ENCODE data around the gene SP100.

The SP100 gene

GRCh38 chr2:230444832-230445231 lies 28.8 kb downstream of the SP100 start:
- Histone ChIP-seq H3K4me2 (ENCODE audit: low read depth, low read length, poor library complexity, severe bottlenecking) (no peak overlapping the region), H3K9me2 (replicated peaks; ENCODE audit: low read depth, low read length) (no peaks in the 10 kb centered on the region), H3K9ac (ENCODE audit: low read depth, low read length, poor library complexity, severe bottlenecking) (no peak overlapping the region), H2AFZ (ENCODE audit: low read length) (no peak overlapping the region), H3K36me3 (ENCODE audit: insufficient read depth, low read length) (peaks cover 65% of the 10 kb centered on the region), H3K4me1 (ENCODE audit: insufficient read depth, low read length, poor library complexity, severe bottlenecking) (peaks cover 27% of the 10 kb centered on the region), H3K9me3 (ENCODE audit: insufficient read depth, low read depth, low read length) (no peaks in the 10 kb centered on the region), H3K27me3 (ENCODE audit: insufficient read depth, low read length, poor library complexity, severe bottlenecking) (no peaks in the 10 kb centered on the region), H4K20me1 (ENCODE audit: insufficient read depth, low read length, poor library complexity, severe bottlenecking) (peaks cover 6% of the 10 kb centered on the region), H3F3A (ENCODE audit: low read depth) (0 out of 2 replicates have a peak, but pooled peaks cover 3% of the 10 kb centered on the region), H3K4me3 (ENCODE audit: low read length, poor library complexity, severe bottlenecking) (no peak overlapping the region), H3K79me2 (ENCODE audit: insufficient read depth, low read length) (peaks cover 11% of the 10 kb centered on the region)
- no peak for TF ChIP-seq EZH2phosphoT487 (IDR thresholded peaks at IDR 0.05; ENCODE audit: borderline replicate concordance)
- TF ChIP-seq, protein P1, sequence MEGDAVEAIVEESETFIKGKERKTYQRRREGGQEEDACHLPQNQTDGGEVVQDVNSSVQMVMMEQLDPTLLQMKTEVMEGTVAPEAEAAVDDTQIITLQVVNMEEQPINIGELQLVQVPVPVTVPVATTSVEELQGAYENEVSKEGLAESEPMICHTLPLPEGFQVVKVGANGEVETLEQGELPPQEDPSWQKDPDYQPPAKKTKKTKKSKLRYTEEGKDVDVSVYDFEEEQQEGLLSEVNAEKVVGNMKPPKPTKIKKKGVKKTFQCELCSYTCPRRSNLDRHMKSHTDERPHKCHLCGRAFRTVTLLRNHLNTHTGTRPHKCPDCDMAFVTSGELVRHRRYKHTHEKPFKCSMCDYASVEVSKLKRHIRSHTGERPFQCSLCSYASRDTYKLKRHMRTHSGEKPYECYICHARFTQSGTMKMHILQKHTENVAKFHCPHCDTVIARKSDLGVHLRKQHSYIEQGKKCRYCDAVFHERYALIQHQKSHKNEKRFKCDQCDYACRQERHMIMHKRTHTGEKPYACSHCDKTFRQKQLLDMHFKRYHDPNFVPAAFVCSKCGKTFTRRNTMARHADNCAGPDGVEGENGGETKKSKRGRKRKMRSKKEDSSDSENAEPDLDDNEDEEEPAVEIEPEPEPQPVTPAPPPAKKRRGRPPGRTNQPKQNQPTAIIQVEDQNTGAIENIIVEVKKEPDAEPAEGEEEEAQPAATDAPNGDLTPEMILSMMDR (conservative IDR thresholded peaks at IDR 0.05; ENCODE audit: low read length), result no peak

GRCh38 chr2:230447036-230447435 lies 31.0 kb downstream of the SP100 start:
- Histone ChIP-seq H3K4me1 (ENCODE audit: insufficient read depth, low read length, poor library complexity, severe bottlenecking) (peaks cover 10% of the 10 kb centered on the region), H3K9me2 (replicated peaks; ENCODE audit: low read depth, low read length) (no peaks in the 10 kb centered on the region), H3K4me3 (ENCODE audit: low read length, poor library complexity, severe bottlenecking) (no peak overlapping the region), H3K79me2 (ENCODE audit: insufficient read depth, low read length) (0 out of 2 replicates have a peak, but pooled peaks cover 7% of the 10 kb centered on the region), H3F3A (ENCODE audit: low read depth) (no peaks in the 10 kb centered on the region), H3K27me3 (ENCODE audit: insufficient read depth, low read length, poor library complexity, severe bottlenecking) (no peaks in the 10 kb centered on the region), H4K20me1 (ENCODE audit: insufficient read depth, low read length, poor library complexity, severe bottlenecking) (peaks cover 2% of the 10 kb centered on the region), H3K9ac (ENCODE audit: low read depth, low read length, poor library complexity, severe bottlenecking) (no peak overlapping the region), H3K36me3 (ENCODE audit: insufficient read depth, low read length) (peaks cover 68% of the 10 kb centered on the region), H3K9me3 (ENCODE audit: insufficient read depth, low read depth, low read length) (no peaks in the 10 kb centered on the region), H3K4me2 (ENCODE audit: low read depth, low read length, poor library complexity, severe bottlenecking) (no peak overlapping the region), H2AFZ (ENCODE audit: low read length) (no peak overlapping the region)
- TF ChIP-seq EZH2phosphoT487 (IDR thresholded peaks at IDR 0.05; ENCODE audit: borderline replicate concordance), result no peak
- TF ChIP-seq, protein P1 (conservative IDR thresholded peaks at IDR 0.05; ENCODE audit: low read length), result no peak

GRCh38 chr2:230447455-230448451 lies 31.8 kb downstream of the SP100 start:
- Histone ChIP-seq H3K79me2 (ENCODE audit: insufficient read depth, low read length) (0 out of 2 replicates have a peak, but pooled peaks cover 3% of the 10 kb centered on the region), H3K9ac (ENCODE audit: low read depth, low read length, poor library complexity, severe bottlenecking) (no peak overlapping the region), H4K20me1 (ENCODE audit: insufficient read depth, low read length, poor library complexity, severe bottlenecking) (no peaks in the 10 kb centered on the region), H3K4me3 (ENCODE audit: low read length, poor library complexity, severe bottlenecking) (no peak overlapping the region), H3K27me3 (ENCODE audit: insufficient read depth, low read length, poor library complexity, severe bottlenecking) (no peaks in the 10 kb centered on the region), H3K9me3 (ENCODE audit: insufficient read depth, low read depth, low read length) (no peaks in the 10 kb centered on the region), H3K4me2 (ENCODE audit: low read depth, low read length, poor library complexity, severe bottlenecking) (no peak overlapping the region), H3F3A (ENCODE audit: low read depth) (no peaks in the 10 kb centered on the region), H3K4me1 (ENCODE audit: insufficient read depth, low read length, poor library complexity, severe bottlenecking) (peaks cover 5% of the 10 kb centered on the region), H2AFZ (ENCODE audit: low read length) (no peak overlapping the region), H3K9me2 (replicated peaks; ENCODE audit: low read depth, low read length) (no peaks in the 10 kb centered on the region), H3K36me3 (ENCODE audit: insufficient read depth, low read length) (peaks cover 69% of the 10 kb centered on the region)
- TF ChIP-seq, protein P1 (conservative IDR thresholded peaks at IDR 0.05; ENCODE audit: low read length), result no peak

Measured in Loucy (cell line).